IMR-90 (cell line): Measurements from ENCODE around the gene LUC7L. TPM values are rescaled to one million over a fixed set of nuclear protein-coding genes. Genes with fewer than 3 reads are reported as not detected.

Source experiments
- ATAC-seq: fragments of 200-7000 bp; cut with Tn5 transposase; 2 replicates; pipeline ENCODE4 v1.9.1; 2020; ENCODE audit warnings: low read depth, mild to moderate bottlenecking, moderate library complexity
- BruUV-seq: library from RNA; stranded (reverse); fragments of 400-500 nt; replicated peaks from 2 replicates; lab custom pipeline; 2021; lab: Mats Ljungman, UMichigan
- CTCF ChIA-PET: fragments of 300-600 bp; formaldehyde crosslinking; extraction: SDS; loops from one replicate; lab custom pipeline; 2021; ENCODE audit warnings: antibody characterized with exemption; lab: Yijun Ruan, JAX
- POLR2A ChIA-PET: fragments of 300-600 bp; sonication (Branson Sonifier 250); formaldehyde crosslinking; loops from one replicate; lab custom pipeline; 2022; ENCODE audit warnings: antibody characterized with exemption; ENCODE audit not compliant: unreplicated experiment; lab: Charles Lee
- DNase-seq: peaks from one replicate; pipeline ENCODE4 v3.0.0; 2013
- H2AFZ ChIP-seq: replicated peaks from 2 replicates; pipeline ENCODE3; 2013; ENCODE audit warnings: low read length, mild to moderate bottlenecking; ENCODE audit not compliant: poor library complexity
- H2AK5ac ChIP-seq: 2 replicates; pipeline ENCODE4 v1.6.1; 2013; ENCODE audit warnings: low read depth, low read length, inconsistent platforms
- H2AK9ac ChIP-seq: replicated peaks from 2 replicates; pipeline ENCODE3; 2013; ENCODE audit warnings: mild to moderate bottlenecking, low read depth, low read length, moderate library complexity; ENCODE audit not compliant: poor library complexity
- H2BK120ac ChIP-seq: 2 replicates; pipeline ENCODE4 v1.6.1; 2013; ENCODE audit warnings: low read depth, low read length, inconsistent platforms
- H2BK15ac ChIP-seq: 3 replicates; pipeline ENCODE4 v1.6.1; 2013; ENCODE audit warnings: low read depth, low read length, inconsistent platforms
- H2BK20ac ChIP-seq: 2 replicates; pipeline ENCODE4 v1.6.1; 2013; ENCODE audit warnings: low read depth, mild to moderate bottlenecking, inconsistent platforms, low read length, moderate library complexity
- H2BK5ac ChIP-seq: 2 replicates; pipeline ENCODE4 v1.6.1; 2013; ENCODE audit warnings: mild to moderate bottlenecking, low read depth, low read length, inconsistent platforms; ENCODE audit not compliant: poor library complexity, severe bottlenecking
- H3K14ac ChIP-seq: replicated peaks from 2 replicates; pipeline ENCODE4 v1.6.1; 2013; ENCODE audit warnings: low read depth, low read length, inconsistent platforms
- H3K18ac ChIP-seq: 2 replicates; pipeline ENCODE4 v1.6.1; 2013; ENCODE audit warnings: low read depth, low read length, control low read depth
- H3K23ac ChIP-seq: 2 replicates; pipeline ENCODE4 v1.6.1; 2013; ENCODE audit warnings: low read depth, low read length, inconsistent platforms
- H3K27ac ChIP-seq: 2 replicates; pipeline ENCODE4 v1.5.1; 2013; ENCODE audit warnings: mild to moderate bottlenecking, control low read depth, low read length; ENCODE audit not compliant: insufficient read depth
- H3K27me3 ChIP-seq: 2 replicates; pipeline ENCODE4 v1.6.1; 2013; ENCODE audit warnings: low read length; ENCODE audit not compliant: control insufficient read depth, insufficient read depth
- H3K36me3 ChIP-seq: 2 replicates; pipeline ENCODE4 v1.6.1; 2013; ENCODE audit warnings: low read length, mixed read lengths; ENCODE audit not compliant: control insufficient read depth, insufficient read depth
- H3K4ac ChIP-seq: 2 replicates; pipeline ENCODE4 v1.6.1; 2013; ENCODE audit warnings: low read depth, low read length, inconsistent platforms
- H3K4me1 ChIP-seq: 2 replicates; pipeline ENCODE4 v1.6.1; 2013; ENCODE audit warnings: low read length, mixed read lengths; ENCODE audit not compliant: control insufficient read depth, insufficient read depth
- H3K4me2 ChIP-seq: 2 replicates; pipeline ENCODE4 v1.6.1; 2013; ENCODE audit warnings: low read depth, mild to moderate bottlenecking, control low read depth, low read length, moderate library complexity
- H3K4me3 ChIP-seq: 2 replicates; pipeline ENCODE4 v1.5.1; 2013; ENCODE audit warnings: low read depth, mild to moderate bottlenecking, control low read depth, low read length, moderate library complexity; ENCODE audit not compliant: insufficient read depth
- H3K56ac ChIP-seq: 2 replicates; pipeline ENCODE4 v1.6.1; 2013; ENCODE audit warnings: low read length, inconsistent platforms; ENCODE audit not compliant: insufficient read depth; ENCODE audit errors: extremely low read depth
- H3K79me1 ChIP-seq, 2 experiments: 2 replicates each; pipeline ENCODE4 v1.6.1; 2013; ENCODE audit warnings: low read length in 2 of 2, inconsistent platforms in 1 of 2, low read depth in 1 of 2
- H3K9ac ChIP-seq: 2 replicates; pipeline ENCODE4 v1.6.1; 2013; ENCODE audit warnings: low read depth, low read length, control low read depth
- H3K9me1 ChIP-seq: 2 replicates; pipeline ENCODE4 v1.6.1; 2013; ENCODE audit warnings: low read length, inconsistent platforms; ENCODE audit not compliant: insufficient read depth
- H3K9me3 ChIP-seq: 2 replicates; pipeline ENCODE4 v1.6.1; 2013; ENCODE audit warnings: low read length; ENCODE audit not compliant: control insufficient read depth, insufficient read depth
- H4K20me1 ChIP-seq: 2 replicates; pipeline ENCODE4 v1.6.1; 2013; ENCODE audit warnings: low read length, inconsistent platforms; ENCODE audit not compliant: insufficient read depth
- H4K5ac ChIP-seq: 2 replicates; pipeline ENCODE4 v1.6.1; 2013; ENCODE audit warnings: mild to moderate bottlenecking, low read depth, low read length, control low read depth
- H4K8ac ChIP-seq, 2 experiments: 2 replicates each; pipeline ENCODE4 v1.6.1; 2013; ENCODE audit warnings: low read depth in 2 of 2, low read length in 2 of 2, control low read depth in 1 of 2, inconsistent platforms in 1 of 2
- H4K91ac ChIP-seq: 2 replicates; pipeline ENCODE4 v1.6.1; 2013; ENCODE audit warnings: low read depth, low read length, inconsistent platforms; ENCODE audit not compliant: insufficient read depth
- BHLHE40 ChIP-seq: fragments of 150-350 bp; IDR thresholded peaks from 2 replicates; pipeline ENCODE4 v1.6.1; 2016; ENCODE audit warnings: mild to moderate bottlenecking, low read depth, low read length
- CEBPB ChIP-seq: IDR thresholded peaks from 2 replicates; pipeline ENCODE4 v1.6.1; 2012; ENCODE audit warnings: low read depth, low read length, improper control_type of control experiment
- CHD1 ChIP-seq: IDR thresholded peaks from 2 replicates; pipeline ENCODE4 v1.6.1; 2012; ENCODE audit warnings: low read depth, low read length, improper control_type of control experiment
- ELK1 ChIP-seq: fragments of 150-350 bp; IDR thresholded peaks from 2 replicates; pipeline ENCODE4 v1.6.1; 2016; ENCODE audit warnings: low read depth, mild to moderate bottlenecking, low read length, moderate library complexity, borderline replicate concordance
- FOS ChIP-seq: fragments of 150-350 bp; IDR thresholded peaks from 2 replicates; pipeline ENCODE4 v1.6.1; 2016; ENCODE audit warnings: low read depth, low read length
- MAFK ChIP-seq: IDR thresholded peaks from 2 replicates; pipeline ENCODE4 v1.6.1; 2012; ENCODE audit warnings: low read depth, low read length, improper control_type of control experiment
- MAZ ChIP-seq: IDR thresholded peaks from 2 replicates; pipeline ENCODE4 v1.6.1; 2012; ENCODE audit warnings: low read depth, mild to moderate bottlenecking, low read length, improper control_type of control experiment, moderate library complexity, borderline replicate concordance
- MXI1 ChIP-seq: IDR thresholded peaks from 2 replicates; pipeline ENCODE4 v1.6.1; 2012; ENCODE audit warnings: low read depth, mild to moderate bottlenecking, low read length, moderate library complexity, borderline replicate concordance
- NFE2L2 ChIP-seq: fragments of 150-350 bp; IDR thresholded peaks from 2 replicates; pipeline ENCODE4 v1.6.1; 2016; ENCODE audit warnings: low read depth, mild to moderate bottlenecking, low read length
- POLR2A ChIP-seq: IDR thresholded peaks from 2 replicates; pipeline ENCODE4 v1.6.1; 2012; ENCODE audit warnings: mild to moderate bottlenecking, low read depth, low read length
- RAD21 ChIP-seq: IDR thresholded peaks from 2 replicates; pipeline ENCODE4 v1.6.1; 2012; ENCODE audit warnings: low read length, improper control_type of control experiment
- RCOR1 ChIP-seq: IDR thresholded peaks from 2 replicates; pipeline ENCODE4 v1.6.1; 2012; ENCODE audit warnings: mild to moderate bottlenecking, low read length, improper control_type of control experiment; ENCODE audit not compliant: insufficient replicate concordance
- RFX5 ChIP-seq: IDR thresholded peaks from 2 replicates; pipeline ENCODE4 v1.8.0; 2012; ENCODE audit warnings: low read depth, mild to moderate bottlenecking, low read length, moderate library complexity
- USF2 ChIP-seq: fragments of 150-350 bp; IDR thresholded peaks from 2 replicates; pipeline ENCODE4 v1.6.1; 2017; ENCODE audit warnings: mild to moderate bottlenecking, antibody characterized with exemption, low read length, low read depth
- WGBS, 2 experiments: methylation state at CpG; one replicate each; pipeline versions ENCODE4 v1.1.5 to v1.1.7; 2013; ENCODE audit warnings: missing lambda C conversion rate in 2 of 2; ENCODE audit not compliant: insufficient read length in 1 of 2; ENCODE audit errors: extremely low coverage in 2 of 2; 5-methylcytosine and 5-hydroxymethylcytosine counted together
- dilution Hi-C: fragments of 300-500 bp; cut with HindIII; formaldehyde crosslinking; loops from one replicate; pipeline ENCODE4 v1.14.3; 2018; ENCODE audit warnings: low sequenced_read_pairs; ENCODE audit not compliant: unreplicated experiment
- in situ Hi-C: fragments of 300-500 bp; cut with MboI; formaldehyde crosslinking; loops from 3 replicates; pipeline ENCODE4 v1.14.3; 2019; ENCODE audit warnings: low sequenced_read_pairs, inconsistent platforms, mixed read lengths
- intact Hi-C: fragments of 100-400 bp; cut with micrococcal nuclease; formaldehyde crosslinking; loops from 2 replicates; pipeline ENCODE4 v1.10.0; 2022
- polyA plus RNA-seq, 3 experiments: library from polyadenylated mRNA; depleted of rRNA; stranded (reverse); fragments of >200 nt; gene quantifications; 2 replicates each; pipeline ENCODE4 v1.2.3, GENCODE V29; 2012; ENCODE audit warnings: low replicate concordance in 1 of 3
- total RNA-seq: library from RNA; depleted of rRNA; stranded (reverse); fragments of >200 nt; gene quantifications from 2 replicates; pipeline ENCODE4 v1.2.3, GENCODE V29; 2012
- TF ChIP-seq, protein P1 (sequence below): conservative IDR thresholded peaks from 2 replicates; pipeline ENCODE4 v1.5.1; 2012; ENCODE audit warnings: mild to moderate bottlenecking, low read depth, low read length, improper control_type of control experiment

The LUC7L gene
- total and polyA plus RNA-seq, 2 of the 4 experiments (the other 2 are of a cell fraction), result 21.5 to 55.6 TPM

DNA sequence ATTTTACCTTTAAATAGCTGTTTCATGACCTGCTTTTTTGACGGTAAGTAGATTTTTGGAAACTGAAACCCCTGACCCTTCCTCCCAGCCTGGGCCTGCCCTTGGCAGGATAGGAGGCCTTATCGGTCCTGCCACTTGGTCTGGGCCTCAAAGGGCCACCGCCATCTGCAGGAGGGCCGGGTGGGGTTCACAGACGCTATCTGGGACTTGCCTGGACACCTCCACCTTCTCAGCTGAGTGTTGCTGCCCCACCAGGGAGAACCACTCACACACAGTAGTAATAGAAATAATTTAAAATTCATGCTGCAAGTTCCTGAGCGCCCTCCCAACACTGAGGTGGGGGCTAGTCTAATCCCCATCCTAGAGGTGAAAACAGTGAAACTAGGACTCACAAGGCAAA is 86.2 kb downstream of the LUC7L start:
- Histone ChIP-seq H3K79me1 (peaks cover 0 to under 1% of the 10 kb centered on the region in 2 experiments; a peak in 1 of 4 replicates), H2BK120ac (no peak overlapping the region), H2BK5ac (no peak overlapping the region), H2BK15ac (no peak overlapping the region), H2AFZ (peak overlapping the region; percentile 71), H4K8ac (no peak overlapping the region), H3K23ac (no peak overlapping the region), H4K5ac (no peak overlapping the region), H3K27me3 (no peaks in the 10 kb centered on the region), H3K9me3 (no peaks in the 10 kb centered on the region), H3K9ac (no peak overlapping the region), H2BK20ac (no peak overlapping the region), H3K4me1 (no peaks in the 10 kb centered on the region), H3K4me2 (no peak overlapping the region), H3K14ac (no peak overlapping the region), H3K9me1 (no peaks in the 10 kb centered on the region), H2AK5ac (no peak overlapping the region), H3K27ac (no peak overlapping the region), H2AK9ac (peak overlapping the region; percentile 61), H3K36me3 (no peaks in the 10 kb centered on the region), H3K18ac (no peak overlapping the region), H4K20me1 (no peaks in the 10 kb centered on the region), H3K56ac (no peak overlapping the region), H4K91ac (no peak overlapping the region), H3K4ac (no peak overlapping the region), H3K4me3 (no peak overlapping the region)
- CTCF ChIA-PET, result no interaction called here
- no TSS peak for BruUV-seq
- dilution Hi-C loops, result no loop called here
- no CpG with 5 or more reads among the region's 6 CpGs for WGBS, 2 experiments
- DNase-seq (no peak), ATAC-seq (no peak)
- in situ Hi-C loops, result no loop called here
- intact Hi-C loops, result no loop called here
- POLR2A ChIA-PET, result no interaction called here
- no peak for TF ChIP-seq POLR2A
- no peak for TF ChIP-seq MAFK
- no peak for TF ChIP-seq MXI1
- no peak for TF ChIP-seq RAD21
- no peak for TF ChIP-seq RFX5
- TF ChIP-seq RCOR1, result no peak
- TF ChIP-seq BHLHE40, result no peak
- TF ChIP-seq MAZ, result no peak
- no peak for TF ChIP-seq FOS
- TF ChIP-seq CEBPB, result no peak
- TF ChIP-seq, protein P1, sequence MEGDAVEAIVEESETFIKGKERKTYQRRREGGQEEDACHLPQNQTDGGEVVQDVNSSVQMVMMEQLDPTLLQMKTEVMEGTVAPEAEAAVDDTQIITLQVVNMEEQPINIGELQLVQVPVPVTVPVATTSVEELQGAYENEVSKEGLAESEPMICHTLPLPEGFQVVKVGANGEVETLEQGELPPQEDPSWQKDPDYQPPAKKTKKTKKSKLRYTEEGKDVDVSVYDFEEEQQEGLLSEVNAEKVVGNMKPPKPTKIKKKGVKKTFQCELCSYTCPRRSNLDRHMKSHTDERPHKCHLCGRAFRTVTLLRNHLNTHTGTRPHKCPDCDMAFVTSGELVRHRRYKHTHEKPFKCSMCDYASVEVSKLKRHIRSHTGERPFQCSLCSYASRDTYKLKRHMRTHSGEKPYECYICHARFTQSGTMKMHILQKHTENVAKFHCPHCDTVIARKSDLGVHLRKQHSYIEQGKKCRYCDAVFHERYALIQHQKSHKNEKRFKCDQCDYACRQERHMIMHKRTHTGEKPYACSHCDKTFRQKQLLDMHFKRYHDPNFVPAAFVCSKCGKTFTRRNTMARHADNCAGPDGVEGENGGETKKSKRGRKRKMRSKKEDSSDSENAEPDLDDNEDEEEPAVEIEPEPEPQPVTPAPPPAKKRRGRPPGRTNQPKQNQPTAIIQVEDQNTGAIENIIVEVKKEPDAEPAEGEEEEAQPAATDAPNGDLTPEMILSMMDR, result no peak
- TF ChIP-seq ELK1, result no peak
- TF ChIP-seq NFE2L2, result no peak
- TF ChIP-seq USF2, result no peak
- no peak for TF ChIP-seq CHD1
